NB4 (cell line): ENCODE results near the gene USP17L30.

ENCODE experiments used
- DNase-seq: peaks from one replicate; pipeline ENCODE4 v3.0.0; 2010; ENCODE audit warnings: low read depth
- H3K4me3 ChIP-seq: one replicate; pipeline ENCODE4 v1.5.1; 2011; ENCODE audit warnings: mild to moderate bottlenecking, low read depth, low read length, moderate library complexity
- MYC ChIP-seq: IDR thresholded peaks from 2 replicates; pipeline ENCODE4 v1.6.1; 2011; ENCODE audit warnings: low read depth, low read length
- TF ChIP-seq, protein P1 (sequence below): IDR thresholded peaks from one replicate; pipeline ENCODE4 v1.5.1; 2012; ENCODE audit warnings: low read depth, low read length

Gene USP17L30

DNA sequence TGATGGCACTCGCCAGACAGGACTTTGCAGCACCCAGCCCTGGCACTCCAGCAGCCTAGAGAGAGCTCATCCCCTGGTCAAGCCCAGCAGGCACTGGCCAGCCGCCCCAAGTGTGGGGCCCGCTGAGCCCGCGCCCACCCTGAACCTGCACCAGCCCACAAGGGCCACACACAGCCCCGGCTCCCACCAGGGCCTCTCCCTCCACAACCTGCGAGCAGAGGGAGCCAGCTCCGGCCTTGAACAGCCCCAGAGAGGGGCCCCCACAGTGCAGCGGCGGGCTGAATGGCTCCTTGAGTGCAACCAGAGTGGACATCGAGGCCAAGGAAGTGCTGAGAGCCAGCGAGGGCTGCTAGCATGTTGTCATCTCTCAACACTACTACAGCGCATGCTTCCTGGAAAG is 46.9 kb downstream of the USP17L30 start:
- H3K4me3 ChIP-seq: no peak overlapping the region
- DNase-seq: no peak
- TF ChIP-seq MYC: no peak
- TF ChIP-seq, protein P1, sequence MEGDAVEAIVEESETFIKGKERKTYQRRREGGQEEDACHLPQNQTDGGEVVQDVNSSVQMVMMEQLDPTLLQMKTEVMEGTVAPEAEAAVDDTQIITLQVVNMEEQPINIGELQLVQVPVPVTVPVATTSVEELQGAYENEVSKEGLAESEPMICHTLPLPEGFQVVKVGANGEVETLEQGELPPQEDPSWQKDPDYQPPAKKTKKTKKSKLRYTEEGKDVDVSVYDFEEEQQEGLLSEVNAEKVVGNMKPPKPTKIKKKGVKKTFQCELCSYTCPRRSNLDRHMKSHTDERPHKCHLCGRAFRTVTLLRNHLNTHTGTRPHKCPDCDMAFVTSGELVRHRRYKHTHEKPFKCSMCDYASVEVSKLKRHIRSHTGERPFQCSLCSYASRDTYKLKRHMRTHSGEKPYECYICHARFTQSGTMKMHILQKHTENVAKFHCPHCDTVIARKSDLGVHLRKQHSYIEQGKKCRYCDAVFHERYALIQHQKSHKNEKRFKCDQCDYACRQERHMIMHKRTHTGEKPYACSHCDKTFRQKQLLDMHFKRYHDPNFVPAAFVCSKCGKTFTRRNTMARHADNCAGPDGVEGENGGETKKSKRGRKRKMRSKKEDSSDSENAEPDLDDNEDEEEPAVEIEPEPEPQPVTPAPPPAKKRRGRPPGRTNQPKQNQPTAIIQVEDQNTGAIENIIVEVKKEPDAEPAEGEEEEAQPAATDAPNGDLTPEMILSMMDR: no peak
